GM10847 (cell line): ENCODE measurements around the gene ARRDC2.

Source experiments
- POLR2A ChIP-seq: IDR thresholded peaks from 2 replicates; pipeline ENCODE4 v1.6.1; 2011; ENCODE audit not compliant: insufficient read length; ENCODE audit errors: extremely low read depth

ARRDC2 gene

GRCh38 chr19:18060472-18060871, 52.5 kb downstream of the ARRDC2 start:
- no peak for TF ChIP-seq POLR2A

- TF ChIP-seq POLR2A, result no peak
These were observed 54.1 kb downstream of the ARRDC2 start for GRCh38 chr19:18062028-18062427.

- TF ChIP-seq POLR2A, result no peak
These were observed 55.5 kb downstream of the ARRDC2 start for GRCh38 chr19:18063463-18063862.
